ENCODE results near the gene RGL3. TPM values are rescaled to one million over a fixed set of nuclear protein-coding genes. Genes with fewer than 3 reads are reported as not detected.

Gene RGL3
- total and polyA plus RNA-seq, 9 of the 15 experiments (the other 6 are each of a cell fraction or from before 2014, with no cell fraction given): 0.12 to 0.61 (median 0.32) TPM; not detected in 4

DNA sequence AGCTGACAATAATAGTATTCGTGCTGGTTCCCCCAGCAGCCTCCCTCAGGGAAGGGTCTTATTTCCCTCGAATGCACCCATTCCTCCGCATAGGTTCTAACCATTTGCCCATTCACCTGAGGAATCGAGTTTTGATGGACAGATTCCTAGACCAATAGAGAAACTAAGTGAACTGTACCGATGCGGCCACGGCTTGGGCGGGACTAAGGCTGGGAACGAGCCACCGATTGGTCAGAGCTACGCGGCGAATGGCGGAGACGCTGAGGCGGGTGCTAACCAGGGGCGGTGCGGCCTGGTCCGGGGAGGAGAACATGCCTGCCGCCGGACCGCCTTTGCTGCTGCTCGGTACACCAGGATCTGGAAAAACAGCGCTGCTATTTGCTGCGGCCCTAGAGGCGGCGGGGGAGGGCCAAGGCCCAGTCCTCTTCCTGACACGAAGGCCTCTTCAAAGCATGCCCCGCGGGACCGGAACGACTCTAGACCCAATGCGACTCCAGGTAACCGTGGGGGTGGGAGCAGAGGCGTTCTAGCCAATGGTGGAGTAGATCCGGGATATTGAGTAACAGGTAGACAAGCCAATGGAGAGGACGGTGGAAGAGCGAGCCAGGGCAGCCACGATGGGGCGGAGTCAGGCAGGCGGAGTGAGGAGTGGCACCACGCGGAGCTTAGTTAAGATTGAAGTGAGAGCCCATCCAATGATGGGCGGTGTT is 44.5 kb downstream of the RGL3 start, which contains the start of gene SWSAP1 (continued):
- 0 out of 2 replicates have a peak, but pooled peaks have one; percentile 44 for TF ChIP-seq ZBTB17 (CRISPR knock-in tag; IDR thresholded peaks at IDR 0.05)
- peak; percentile 19; the same call in 1 of the 2 replicates for TF ChIP-seq ZNF324 (CRISPR knock-in tag; IDR thresholded peaks at IDR 0.05)
- TF ChIP-seq, protein P1, sequence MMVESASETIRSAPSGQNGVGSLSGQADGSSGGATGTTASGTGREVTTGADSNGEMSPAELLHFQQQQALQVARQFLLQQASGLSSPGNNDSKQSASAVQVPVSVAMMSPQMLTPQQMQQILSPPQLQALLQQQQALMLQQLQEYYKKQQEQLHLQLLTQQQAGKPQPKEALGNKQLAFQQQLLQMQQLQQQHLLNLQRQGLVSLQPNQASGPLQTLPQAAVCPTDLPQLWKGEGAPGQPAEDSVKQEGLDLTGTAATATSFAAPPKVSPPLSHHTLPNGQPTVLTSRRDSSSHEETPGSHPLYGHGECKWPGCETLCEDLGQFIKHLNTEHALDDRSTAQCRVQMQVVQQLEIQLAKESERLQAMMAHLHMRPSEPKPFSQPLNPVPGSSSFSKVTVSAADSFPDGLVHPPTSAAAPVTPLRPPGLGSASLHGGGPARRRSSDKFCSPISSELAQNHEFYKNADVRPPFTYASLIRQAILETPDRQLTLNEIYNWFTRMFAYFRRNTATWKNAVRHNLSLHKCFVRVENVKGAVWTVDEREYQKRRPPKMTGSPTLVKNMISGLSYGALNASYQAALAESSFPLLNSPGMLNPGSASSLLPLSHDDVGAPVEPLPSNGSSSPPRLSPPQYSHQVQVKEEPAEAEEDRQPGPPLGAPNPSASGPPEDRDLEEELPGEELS (CRISPR knock-in tag; IDR thresholded peaks at IDR 0.05; ENCODE audit: borderline replicate concordance): 0 out of 2 replicates have a peak, but pooled peaks have one; percentile 40
- TF ChIP-seq, protein P2, sequence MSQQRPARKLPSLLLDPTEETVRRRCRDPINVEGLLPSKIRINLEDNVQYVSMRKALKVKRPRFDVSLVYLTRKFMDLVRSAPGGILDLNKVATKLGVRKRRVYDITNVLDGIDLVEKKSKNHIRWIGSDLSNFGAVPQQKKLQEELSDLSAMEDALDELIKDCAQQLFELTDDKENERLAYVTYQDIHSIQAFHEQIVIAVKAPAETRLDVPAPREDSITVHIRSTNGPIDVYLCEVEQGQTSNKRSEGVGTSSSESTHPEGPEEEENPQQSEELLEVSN (IDR thresholded peaks at IDR 0.05; ENCODE audit: borderline replicate concordance in 1 of 2, extremely low read depth in 1 of 2, insufficient read depth in 1 of 2, insufficient read length in 1 of 2, low read depth in 1 of 2, low read length in 1 of 2, poor library complexity in 1 of 2, severe bottlenecking in 1 of 2): peak; percentile 47 to 63
- 0 out of 2 replicates have a peak, but pooled peaks have one; percentile 17 for TF ChIP-seq ZNF12 (CRISPR knock-in tag; IDR thresholded peaks at IDR 0.05)
- TF ChIP-seq, protein P3, sequence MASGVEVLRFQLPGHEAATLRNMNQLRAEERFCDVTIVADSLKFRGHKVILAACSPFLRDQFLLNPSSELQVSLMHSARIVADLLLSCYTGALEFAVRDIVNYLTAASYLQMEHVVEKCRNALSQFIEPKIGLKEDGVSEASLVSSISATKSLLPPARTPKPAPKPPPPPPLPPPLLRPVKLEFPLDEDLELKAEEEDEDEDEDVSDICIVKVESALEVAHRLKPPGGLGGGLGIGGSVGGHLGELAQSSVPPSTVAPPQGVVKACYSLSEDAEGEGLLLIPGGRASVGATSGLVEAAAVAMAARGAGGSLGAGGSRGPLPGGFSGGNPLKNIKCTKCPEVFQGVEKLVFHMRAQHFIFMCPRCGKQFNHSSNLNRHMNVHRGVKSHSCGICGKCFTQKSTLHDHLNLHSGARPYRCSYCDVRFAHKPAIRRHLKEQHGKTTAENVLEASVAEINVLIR (CRISPR knock-in tag; IDR thresholded peaks at IDR 0.05): peak; percentile 59; the same call in 1 of the 2 replicates
- no peak for TF ChIP-seq ZNF431 (CRISPR knock-in tag; IDR thresholded peaks at IDR 0.05)
- TF ChIP-seq BDP1 (IDR thresholded peaks at IDR 0.05; ENCODE audit: insufficient read depth, insufficient read length): no peak
- TF ChIP-seq ADNP (tag; IDR thresholded peaks at IDR 0.05): 0 out of 2 replicates have a peak, but pooled peaks have one; percentile 33
- TF ChIP-seq DMBX1 (CRISPR knock-in tag; IDR thresholded peaks at IDR 0.05; ENCODE audit: borderline replicate concordance): 0 out of 2 replicates have a peak, but pooled peaks have one; percentile 21
- TF ChIP-seq ARHGAP35 (IDR thresholded peaks at IDR 0.05; ENCODE audit: partially characterized antibody): no peak
- peak; percentile 79 for TF ChIP-seq TBP (optimal IDR thresholded peaks at IDR 0.05; ENCODE audit: low read depth, low read length)
- 0 out of 4 replicates have a peak, but pooled peaks of 1 of the 2 experiments have one; percentile 2 for TF ChIP-seq RCOR1 (IDR thresholded peaks at IDR 0.05; ENCODE audit: borderline replicate concordance in 1 of 2, low read depth in 2 of 2, low read length in 2 of 2)
- peak; percentile 63 for TF ChIP-seq CTBP1 (IDR thresholded peaks at IDR 0.05; ENCODE audit: borderline replicate concordance)
